GM23338 (cell line): Measurements from ENCODE around the gene ASTL. TPM values are rescaled to one million over a fixed set of nuclear protein-coding genes. Genes with fewer than 3 reads are reported as not detected.

Experiments used
- ATAC-seq: fragments of 200-7000 bp; cut with Tn5 transposase; 3 replicates; pipeline ENCODE4 v1.9.1; 2020
- DNase-seq: peaks from one replicate; pipeline ENCODE4 v3.0.0-alpha.2; 2015; ENCODE audit warnings: low spot score
- H2AFZ ChIP-seq: fragments of 200-600 bp; sonication (generic); 2 replicates; pipeline ENCODE4 v1.8.0; 2016; ENCODE audit warnings: antibody characterized with exemption, mild to moderate bottlenecking, moderate library complexity
- H3F3A ChIP-seq: fragments of 200-600 bp; sonication (generic); replicated peaks from 2 replicates; pipeline ENCODE4 v1.8.0; 2017; ENCODE audit warnings: antibody characterized with exemption, mixed run types, low read depth
- H3K27ac ChIP-seq: fragments of 200-600 bp; sonication (generic); 2 replicates; pipeline ENCODE4 v1.6.1; 2016; ENCODE audit warnings: low read depth
- H3K27me3 ChIP-seq: fragments of 200-600 bp; sonication (generic); 2 replicates; pipeline ENCODE4 v1.8.0; 2016; ENCODE audit warnings: mild to moderate bottlenecking, mixed run types, moderate library complexity; ENCODE audit not compliant: insufficient read depth
- H3K36me3 ChIP-seq: fragments of 200-600 bp; sonication (generic); 2 replicates; pipeline ENCODE4 v1.8.0; 2016; ENCODE audit warnings: mild to moderate bottlenecking; ENCODE audit not compliant: insufficient read depth
- H3K4me1 ChIP-seq: fragments of 200-600 bp; sonication (generic); 2 replicates; pipeline ENCODE4 v1.8.0; 2016; ENCODE audit warnings: mild to moderate bottlenecking, moderate library complexity; ENCODE audit not compliant: insufficient read depth
- H3K4me2 ChIP-seq: fragments of 200-600 bp; sonication (generic); 2 replicates; pipeline ENCODE4 v1.7.1; 2017; ENCODE audit warnings: mixed run types
- H3K4me3 ChIP-seq: fragments of 200-600 bp; sonication (generic); 2 replicates; pipeline ENCODE4 v1.6.1; 2016; ENCODE audit warnings: mixed run types
- H3K79me2 ChIP-seq: fragments of 200-600 bp; sonication (generic); replicated peaks from 2 replicates; pipeline ENCODE4 v1.8.0; 2017; ENCODE audit warnings: mild to moderate bottlenecking; ENCODE audit not compliant: insufficient read depth
- H3K9me2 ChIP-seq: fragments of 200-600 bp; sonication (generic); 2 replicates; pipeline ENCODE4 v1.8.0; 2017; ENCODE audit not compliant: insufficient read depth
- H4K20me1 ChIP-seq: fragments of 200-600 bp; sonication (generic); replicated peaks from 2 replicates; pipeline ENCODE4 v1.8.0; 2017; ENCODE audit warnings: mild to moderate bottlenecking; ENCODE audit not compliant: insufficient read depth
- H3K27ac Mint-ChIP-seq: 2 replicates; pipeline ENCODE4 v1.8.0; 2020; ENCODE audit warnings: inconsistent platforms, mild to moderate bottlenecking, moderate library complexity, mixed read lengths
- H3K27me3 Mint-ChIP-seq: 3 replicates; pipeline ENCODE4 v1.8.0; 2022; ENCODE audit warnings: low read depth, mild to moderate bottlenecking, moderate library complexity, mixed read lengths, inconsistent platforms; ENCODE audit not compliant: insufficient read depth, poor library complexity
- H3K36me3 Mint-ChIP-seq: 3 replicates; pipeline ENCODE4 v1.8.0; 2021; ENCODE audit warnings: low read depth, mild to moderate bottlenecking, inconsistent platforms, moderate library complexity, mixed read lengths
- H3K4me1 Mint-ChIP-seq: 3 replicates; pipeline ENCODE4 v1.8.0; 2020; ENCODE audit warnings: mild to moderate bottlenecking, inconsistent platforms, mixed read lengths
- H3K4me3 Mint-ChIP-seq: 3 replicates; pipeline ENCODE4 v1.8.0; 2021; ENCODE audit warnings: moderate library complexity, mild to moderate bottlenecking, inconsistent platforms, mixed read lengths
- H3K9me3 Mint-ChIP-seq: 3 replicates; pipeline ENCODE4 v1.8.0; 2020; ENCODE audit warnings: moderate library complexity, mild to moderate bottlenecking, inconsistent platforms, mixed read lengths
- CTCF ChIP-seq, 2 experiments: fragments of 200-600 bp in 1 of 2; sonication (generic) in 1 of 2; conservative IDR thresholded peaks; 2 replicates each; pipeline versions ENCODE4 v1.5.1 to v1.6.1; 2016 to 2017; ENCODE audit warnings: antibody characterized with exemption in 2 of 2, low read depth in 2 of 2, mild to moderate bottlenecking in 2 of 2, moderate library complexity in 1 of 2
- EZH2 ChIP-seq: fragments of 200-600 bp; sonication (generic); IDR thresholded peaks from one replicate; pipeline ENCODE4 v1.8.0; 2017; ENCODE audit warnings: antibody characterized with exemption, mild to moderate bottlenecking, low read depth; ENCODE audit not compliant: unreplicated experiment
- EZH2phosphoT487 ChIP-seq: fragments of 200-600 bp; sonication (generic); IDR thresholded peaks from one replicate; pipeline ENCODE4 v1.8.1; 2018; ENCODE audit warnings: antibody characterized with exemption; ENCODE audit not compliant: unreplicated experiment
- POLR2AphosphoS5 ChIP-seq: IDR thresholded peaks from 2 replicates; pipeline ENCODE4 v1.6.1; 2016; ENCODE audit warnings: antibody characterized with exemption, low read depth
- ZNF114 ChIP-seq: fragments of 250-450 bp; sonication (Bioruptor Pico); IDR thresholded peaks from 2 replicates; pipeline ENCODE4 v1.5.0; 2020; ENCODE audit warnings: mild to moderate bottlenecking, moderate library complexity
- ZNF331 ChIP-seq: fragments of 250-450 bp; sonication (Bioruptor Pico); IDR thresholded peaks from 2 replicates; pipeline ENCODE4 v1.5.0; 2020; ENCODE audit warnings: low read depth, mild to moderate bottlenecking, moderate library complexity
- polyA plus RNA-seq: library from polyadenylated mRNA; unstranded; fragments of >200 nt; fragmentation: Nextera tagmentation; extraction: Ambion mirVana; gene quantifications from 2 replicates; pipeline ENCODE4 v1.2.1, GENCODE V29; 2016
- total RNA-seq: library from RNA; depleted of rRNA; stranded (reverse); fragments of >200 nt; shearing (Covaris generic); gene quantifications from 2 replicates; pipeline ENCODE4 v1.2.3, GENCODE V29; 2014
- TF ChIP-seq, protein P1 (sequence below): IDR thresholded peaks from 2 replicates; pipeline ENCODE4 v1.6.1; 2016; ENCODE audit warnings: antibody characterized with exemption
- TF ChIP-seq, protein P2 (sequence below): IDR thresholded peaks from one replicate; pipeline ENCODE4 v1.6.1; 2018; ENCODE audit warnings: antibody characterized with exemption; ENCODE audit not compliant: unreplicated experiment

Gene ASTL
- total and polyA plus RNA-seq, 2 experiments from 2014 or later: 0.23 TPM; not detected in 1

DNA sequence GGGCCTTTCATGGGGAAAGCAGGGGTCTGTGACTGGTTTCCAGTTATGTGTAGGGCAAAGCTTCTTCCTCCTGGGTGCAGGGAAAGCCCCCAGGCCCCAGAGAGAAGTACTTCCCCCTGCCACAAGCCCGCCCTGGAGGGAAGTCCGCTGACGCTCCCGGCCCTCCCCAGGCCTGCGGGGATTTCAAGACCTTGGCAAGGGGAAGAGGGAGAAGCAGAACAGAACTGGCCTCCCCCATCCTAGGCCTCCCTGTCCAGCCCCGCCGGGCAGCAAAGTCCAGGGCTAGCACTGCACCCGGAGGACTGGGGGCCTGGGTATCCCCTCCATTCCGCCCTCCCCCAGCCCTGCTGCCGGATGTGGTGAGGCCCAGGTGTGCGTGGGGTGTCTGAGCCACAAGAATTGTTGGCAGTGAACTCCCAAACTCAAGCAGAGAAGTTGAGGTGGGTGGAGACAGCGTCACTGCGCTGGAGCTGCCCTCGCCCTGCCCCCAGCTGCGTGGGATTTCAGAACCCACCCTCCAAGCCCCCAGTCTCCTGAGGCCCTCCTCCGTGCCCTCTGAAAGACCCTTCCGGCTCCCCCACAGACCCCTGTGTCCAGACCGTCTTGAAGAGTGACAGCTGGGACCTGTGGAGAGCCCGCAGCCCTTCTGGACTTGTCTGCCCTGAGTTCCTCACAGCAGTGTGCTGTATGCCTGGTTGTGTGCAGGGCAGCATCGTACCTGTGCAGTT, 8.0 kb upstream of the ASTL start:
- no peak for DNase-seq
- Histone ChIP-seq H3K9me2 (no peaks in the 10 kb centered on the region), H3K4me2 (peak overlapping the region; percentile 81), H3K79me2 (no peaks in the 10 kb centered on the region), H4K20me1 (no peaks in the 10 kb centered on the region), H3K4me3 (peak overlapping the region; percentile 59; the same call in 1 of the 2 replicates), H3K4me1 (peaks cover 25% of the 10 kb centered on the region), H3K27me3 (peaks cover 30% of the 10 kb centered on the region), H2AFZ (no peak overlapping the region), H3F3A (no peaks in the 10 kb centered on the region; the same call in none of the 2 replicates), H3K27ac (no peak overlapping the region), H3K36me3 (no peaks in the 10 kb centered on the region)
- Mint-ChIP-seq H3K27me3 (peaks cover 30% of the 10 kb centered on the region), H3K4me3 (no peak overlapping the region), H3K9me3 (peaks cover 2% of the 10 kb centered on the region; the same call in 1 of the 3 replicates), H3K27ac (no peak overlapping the region), H3K4me1 (peaks cover 30% of the 10 kb centered on the region), H3K36me3 (peaks cover 15% of the 10 kb centered on the region; the same call in 2 of the 3 replicates)
- TF ChIP-seq EZH2 (no peak), CTCF (conservative IDR thresholded peaks at IDR 0.05; ENCODE audit: low read depth in 2 of 2) (no peak), EZH2phosphoT487 (no peak), POLR2AphosphoS5 (no peak), ZNF331 (CRISPR knock-in tag) (no peak), ZNF114 (CRISPR knock-in tag) (no peak)
- TF ChIP-seq, protein P1, sequence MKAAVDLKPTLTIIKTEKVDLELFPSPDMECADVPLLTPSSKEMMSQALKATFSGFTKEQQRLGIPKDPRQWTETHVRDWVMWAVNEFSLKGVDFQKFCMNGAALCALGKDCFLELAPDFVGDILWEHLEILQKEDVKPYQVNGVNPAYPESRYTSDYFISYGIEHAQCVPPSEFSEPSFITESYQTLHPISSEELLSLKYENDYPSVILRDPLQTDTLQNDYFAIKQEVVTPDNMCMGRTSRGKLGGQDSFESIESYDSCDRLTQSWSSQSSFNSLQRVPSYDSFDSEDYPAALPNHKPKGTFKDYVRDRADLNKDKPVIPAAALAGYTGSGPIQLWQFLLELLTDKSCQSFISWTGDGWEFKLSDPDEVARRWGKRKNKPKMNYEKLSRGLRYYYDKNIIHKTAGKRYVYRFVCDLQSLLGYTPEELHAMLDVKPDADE: no peak
- TF ChIP-seq, protein P2, sequence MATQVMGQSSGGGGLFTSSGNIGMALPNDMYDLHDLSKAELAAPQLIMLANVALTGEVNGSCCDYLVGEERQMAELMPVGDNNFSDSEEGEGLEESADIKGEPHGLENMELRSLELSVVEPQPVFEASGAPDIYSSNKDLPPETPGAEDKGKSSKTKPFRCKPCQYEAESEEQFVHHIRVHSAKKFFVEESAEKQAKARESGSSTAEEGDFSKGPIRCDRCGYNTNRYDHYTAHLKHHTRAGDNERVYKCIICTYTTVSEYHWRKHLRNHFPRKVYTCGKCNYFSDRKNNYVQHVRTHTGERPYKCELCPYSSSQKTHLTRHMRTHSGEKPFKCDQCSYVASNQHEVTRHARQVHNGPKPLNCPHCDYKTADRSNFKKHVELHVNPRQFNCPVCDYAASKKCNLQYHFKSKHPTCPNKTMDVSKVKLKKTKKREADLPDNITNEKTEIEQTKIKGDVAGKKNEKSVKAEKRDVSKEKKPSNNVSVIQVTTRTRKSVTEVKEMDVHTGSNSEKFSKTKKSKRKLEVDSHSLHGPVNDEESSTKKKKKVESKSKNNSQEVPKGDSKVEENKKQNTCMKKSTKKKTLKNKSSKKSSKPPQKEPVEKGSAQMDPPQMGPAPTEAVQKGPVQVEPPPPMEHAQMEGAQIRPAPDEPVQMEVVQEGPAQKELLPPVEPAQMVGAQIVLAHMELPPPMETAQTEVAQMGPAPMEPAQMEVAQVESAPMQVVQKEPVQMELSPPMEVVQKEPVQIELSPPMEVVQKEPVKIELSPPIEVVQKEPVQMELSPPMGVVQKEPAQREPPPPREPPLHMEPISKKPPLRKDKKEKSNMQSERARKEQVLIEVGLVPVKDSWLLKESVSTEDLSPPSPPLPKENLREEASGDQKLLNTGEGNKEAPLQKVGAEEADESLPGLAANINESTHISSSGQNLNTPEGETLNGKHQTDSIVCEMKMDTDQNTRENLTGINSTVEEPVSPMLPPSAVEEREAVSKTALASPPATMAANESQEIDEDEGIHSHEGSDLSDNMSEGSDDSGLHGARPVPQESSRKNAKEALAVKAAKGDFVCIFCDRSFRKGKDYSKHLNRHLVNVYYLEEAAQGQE: no peak
- no peak for ATAC-seq
